Neural cell (in vitro differentiated cells): ENCODE measurements around the gene ZNF516. TPM values are rescaled to one million over a fixed set of nuclear protein-coding genes. Genes with fewer than 3 reads are reported as not detected.

Source experiments
- H2AFZ ChIP-seq: fragments of 200-600, 300-800 bp; sonication (generic), shearing (Covaris generic); 2 replicates; pipeline ENCODE4 v1.6.0; 2014; ENCODE audit warnings: low read depth, mild to moderate bottlenecking, antibody characterized with exemption, low read length, moderate library complexity
- H3F3A ChIP-seq: fragments of 200-600 bp; shearing (Covaris generic); 2 replicates; pipeline ENCODE4 v1.6.1; 2016; ENCODE audit warnings: mild to moderate bottlenecking, moderate library complexity, mixed read lengths, antibody characterized with exemption, low read length; ENCODE audit not compliant: insufficient read depth, poor library complexity, severe bottlenecking
- H3K27ac ChIP-seq: fragments of 200-600, 300-800 bp; sonication (generic), shearing (Covaris generic); 2 replicates; pipeline ENCODE4 v1.5.1; 2014; ENCODE audit warnings: mild to moderate bottlenecking, low read length, moderate library complexity
- H3K27me3 ChIP-seq: fragments of 300-800, 200-600 bp; sonication (generic), shearing (Covaris generic); 2 replicates; pipeline ENCODE4 v1.6.0; 2014; ENCODE audit warnings: mild to moderate bottlenecking, low read depth, low read length, moderate library complexity; ENCODE audit not compliant: insufficient read depth
- H3K36me3 ChIP-seq: fragments of 300-800, 200-600 bp; sonication (generic), shearing (Covaris generic); 2 replicates; pipeline ENCODE4 v1.5.1; 2014; ENCODE audit warnings: mild to moderate bottlenecking, antibody characterized with exemption, low read length, moderate library complexity; ENCODE audit not compliant: insufficient read depth
- H3K4me2 ChIP-seq: fragments of 300-800, 200-600 bp; sonication (generic), shearing (Covaris generic); 2 replicates; pipeline ENCODE4 v1.6.0; 2014; ENCODE audit warnings: mild to moderate bottlenecking, low read length
- H3K4me3 ChIP-seq: fragments of 300-800, 200-600 bp; sonication (generic), shearing (Covaris generic); 2 replicates; pipeline ENCODE4 v1.5.1; 2014; ENCODE audit warnings: mild to moderate bottlenecking, low read length, moderate library complexity
- H3K79me2 ChIP-seq: fragments of 200-600 bp; shearing (Covaris generic); replicated peaks from 2 replicates; pipeline ENCODE4 v1.6.0; 2014; ENCODE audit warnings: mild to moderate bottlenecking, low read length, moderate library complexity; ENCODE audit not compliant: insufficient read depth
- H3K9ac ChIP-seq: fragments of 300-800, 200-600 bp; sonication (generic), shearing (Covaris generic); 2 replicates; pipeline ENCODE4 v1.6.1; 2016; ENCODE audit warnings: mild to moderate bottlenecking, low read length, mixed read lengths
- H3K9me2 ChIP-seq: fragments of 200-600 bp; shearing (Covaris generic); 2 replicates; pipeline ENCODE4 v1.6.1; 2016; ENCODE audit warnings: mild to moderate bottlenecking, low read length, mixed read lengths; ENCODE audit not compliant: insufficient read depth
- H3K9me3 ChIP-seq: fragments of 200-600, 300-800 bp; sonication (generic), shearing (Covaris generic); 2 replicates; pipeline ENCODE4 v1.6.1; 2016; ENCODE audit warnings: mild to moderate bottlenecking, mixed run types, low read length, moderate library complexity, mixed read lengths
- H4K20me1 ChIP-seq: fragments of 200-600 bp; shearing (Covaris generic); 2 replicates; pipeline ENCODE4 v1.6.1; 2016; ENCODE audit warnings: mild to moderate bottlenecking, mixed run types; ENCODE audit not compliant: insufficient read depth
- EP300 ChIP-seq: fragments of 450-650 bp; conservative IDR thresholded peaks from 2 replicates; pipeline ENCODE4 v1.6.1; 2014; ENCODE audit warnings: antibody characterized with exemption, mild to moderate bottlenecking, moderate library complexity; ENCODE audit not compliant: poor library complexity, severe bottlenecking
- EZH2 ChIP-seq: fragments of 200-600, 300-800 bp; shearing (Covaris generic), sonication (generic); IDR thresholded peaks from 2 replicates; pipeline ENCODE4 v1.6.1; 2014; ENCODE audit warnings: antibody characterized with exemption, low read length, borderline replicate concordance, mild to moderate bottlenecking; ENCODE audit not compliant: insufficient read depth, poor library complexity, severe bottlenecking
- MXI1 ChIP-seq: fragments of 450-650 bp; conservative IDR thresholded peaks from 2 replicates; pipeline ENCODE4 v1.6.1; 2014; ENCODE audit warnings: antibody characterized with exemption, mild to moderate bottlenecking; ENCODE audit not compliant: poor library complexity, severe bottlenecking
- POLR2AphosphoS5 ChIP-seq: IDR thresholded peaks from 2 replicates; pipeline ENCODE4 v1.6.1; 2012
- RAD21 ChIP-seq: fragments of 450-650 bp; conservative IDR thresholded peaks from 2 replicates; pipeline ENCODE4 v1.6.1; 2014; ENCODE audit warnings: antibody characterized with exemption, mild to moderate bottlenecking, moderate library complexity
- SMC3 ChIP-seq: fragments of 450-650 bp; conservative IDR thresholded peaks from 2 replicates; pipeline ENCODE4 v1.6.1; 2014; ENCODE audit warnings: antibody characterized with exemption, mild to moderate bottlenecking, moderate library complexity; ENCODE audit not compliant: poor library complexity
- TAF1 ChIP-seq: IDR thresholded peaks from 2 replicates; pipeline ENCODE4 v1.6.1; 2012; ENCODE audit warnings: low read depth
- polyA plus RNA-seq: library from polyadenylated mRNA; depleted of rRNA; stranded (reverse); fragments of >200 nt; gene quantifications from 2 replicates; pipeline ENCODE4 v1.2.3, GENCODE V29; 2014
- TF ChIP-seq, protein P1 (sequence below): IDR thresholded peaks from 2 replicates; pipeline ENCODE4 v1.6.1; 2012; ENCODE audit warnings: borderline replicate concordance
- TF ChIP-seq, protein P2 (sequence below): fragments of 450-650 bp; IDR thresholded peaks from 2 replicates; pipeline ENCODE4 v1.5.1; 2014; ENCODE audit warnings: antibody characterized with exemption, mild to moderate bottlenecking, moderate library complexity; ENCODE audit not compliant: poor library complexity, severe bottlenecking

The ZNF516 gene
- polyA plus RNA-seq, 1 donor from 2014 or later: 11.5 TPM

DNA sequence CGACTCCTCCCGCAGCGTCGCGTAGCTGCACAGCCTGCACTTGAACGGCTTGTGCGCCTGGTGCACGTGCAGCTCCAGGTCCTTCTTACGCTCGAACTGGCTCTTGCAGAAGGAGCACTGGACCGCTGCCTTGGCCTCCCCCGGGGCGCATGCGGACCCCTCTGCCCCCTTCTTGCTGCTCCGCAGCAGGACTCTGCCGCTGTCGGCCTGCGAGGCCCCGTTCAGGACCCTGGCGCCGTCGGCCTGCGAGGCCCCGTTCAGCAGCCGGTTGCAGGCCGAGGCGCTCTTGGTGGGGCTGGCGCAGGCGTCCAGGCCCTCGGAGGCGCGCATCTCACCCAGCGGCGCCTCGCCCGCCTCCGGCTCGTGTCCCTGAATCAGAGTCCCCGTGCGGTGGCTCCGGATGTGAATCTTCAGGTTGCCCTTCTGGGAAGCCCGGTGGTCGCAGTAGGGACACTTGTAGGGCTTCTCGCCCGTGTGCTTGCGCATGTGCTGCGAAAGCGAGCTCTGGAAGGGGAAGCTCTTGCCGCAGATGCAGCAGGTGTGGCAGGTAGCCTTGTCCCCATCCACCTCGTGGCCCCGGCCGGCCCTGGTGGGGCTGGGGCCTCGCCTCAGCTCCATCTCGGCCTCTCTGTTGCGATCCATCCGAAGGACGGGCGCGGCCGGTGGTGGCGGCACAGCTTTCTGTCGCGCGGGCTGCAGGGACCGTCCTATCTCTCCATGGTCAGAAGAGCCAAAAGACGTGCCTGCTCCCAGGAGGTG, 52.5 kb downstream of the ZNF516 start:
- TF ChIP-seq, protein P1, sequence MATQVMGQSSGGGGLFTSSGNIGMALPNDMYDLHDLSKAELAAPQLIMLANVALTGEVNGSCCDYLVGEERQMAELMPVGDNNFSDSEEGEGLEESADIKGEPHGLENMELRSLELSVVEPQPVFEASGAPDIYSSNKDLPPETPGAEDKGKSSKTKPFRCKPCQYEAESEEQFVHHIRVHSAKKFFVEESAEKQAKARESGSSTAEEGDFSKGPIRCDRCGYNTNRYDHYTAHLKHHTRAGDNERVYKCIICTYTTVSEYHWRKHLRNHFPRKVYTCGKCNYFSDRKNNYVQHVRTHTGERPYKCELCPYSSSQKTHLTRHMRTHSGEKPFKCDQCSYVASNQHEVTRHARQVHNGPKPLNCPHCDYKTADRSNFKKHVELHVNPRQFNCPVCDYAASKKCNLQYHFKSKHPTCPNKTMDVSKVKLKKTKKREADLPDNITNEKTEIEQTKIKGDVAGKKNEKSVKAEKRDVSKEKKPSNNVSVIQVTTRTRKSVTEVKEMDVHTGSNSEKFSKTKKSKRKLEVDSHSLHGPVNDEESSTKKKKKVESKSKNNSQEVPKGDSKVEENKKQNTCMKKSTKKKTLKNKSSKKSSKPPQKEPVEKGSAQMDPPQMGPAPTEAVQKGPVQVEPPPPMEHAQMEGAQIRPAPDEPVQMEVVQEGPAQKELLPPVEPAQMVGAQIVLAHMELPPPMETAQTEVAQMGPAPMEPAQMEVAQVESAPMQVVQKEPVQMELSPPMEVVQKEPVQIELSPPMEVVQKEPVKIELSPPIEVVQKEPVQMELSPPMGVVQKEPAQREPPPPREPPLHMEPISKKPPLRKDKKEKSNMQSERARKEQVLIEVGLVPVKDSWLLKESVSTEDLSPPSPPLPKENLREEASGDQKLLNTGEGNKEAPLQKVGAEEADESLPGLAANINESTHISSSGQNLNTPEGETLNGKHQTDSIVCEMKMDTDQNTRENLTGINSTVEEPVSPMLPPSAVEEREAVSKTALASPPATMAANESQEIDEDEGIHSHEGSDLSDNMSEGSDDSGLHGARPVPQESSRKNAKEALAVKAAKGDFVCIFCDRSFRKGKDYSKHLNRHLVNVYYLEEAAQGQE: no peak
- no peak for TF ChIP-seq POLR2AphosphoS5
- TF ChIP-seq EP300: no peak
- TF ChIP-seq RAD21: no peak
- no peak for TF ChIP-seq SMC3
- TF ChIP-seq, protein P2, sequence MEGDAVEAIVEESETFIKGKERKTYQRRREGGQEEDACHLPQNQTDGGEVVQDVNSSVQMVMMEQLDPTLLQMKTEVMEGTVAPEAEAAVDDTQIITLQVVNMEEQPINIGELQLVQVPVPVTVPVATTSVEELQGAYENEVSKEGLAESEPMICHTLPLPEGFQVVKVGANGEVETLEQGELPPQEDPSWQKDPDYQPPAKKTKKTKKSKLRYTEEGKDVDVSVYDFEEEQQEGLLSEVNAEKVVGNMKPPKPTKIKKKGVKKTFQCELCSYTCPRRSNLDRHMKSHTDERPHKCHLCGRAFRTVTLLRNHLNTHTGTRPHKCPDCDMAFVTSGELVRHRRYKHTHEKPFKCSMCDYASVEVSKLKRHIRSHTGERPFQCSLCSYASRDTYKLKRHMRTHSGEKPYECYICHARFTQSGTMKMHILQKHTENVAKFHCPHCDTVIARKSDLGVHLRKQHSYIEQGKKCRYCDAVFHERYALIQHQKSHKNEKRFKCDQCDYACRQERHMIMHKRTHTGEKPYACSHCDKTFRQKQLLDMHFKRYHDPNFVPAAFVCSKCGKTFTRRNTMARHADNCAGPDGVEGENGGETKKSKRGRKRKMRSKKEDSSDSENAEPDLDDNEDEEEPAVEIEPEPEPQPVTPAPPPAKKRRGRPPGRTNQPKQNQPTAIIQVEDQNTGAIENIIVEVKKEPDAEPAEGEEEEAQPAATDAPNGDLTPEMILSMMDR: no peak
- TF ChIP-seq EZH2: no peak
- H3K79me2 ChIP-seq: peaks cover 74% of the 10 kb centered on the region

DNA sequence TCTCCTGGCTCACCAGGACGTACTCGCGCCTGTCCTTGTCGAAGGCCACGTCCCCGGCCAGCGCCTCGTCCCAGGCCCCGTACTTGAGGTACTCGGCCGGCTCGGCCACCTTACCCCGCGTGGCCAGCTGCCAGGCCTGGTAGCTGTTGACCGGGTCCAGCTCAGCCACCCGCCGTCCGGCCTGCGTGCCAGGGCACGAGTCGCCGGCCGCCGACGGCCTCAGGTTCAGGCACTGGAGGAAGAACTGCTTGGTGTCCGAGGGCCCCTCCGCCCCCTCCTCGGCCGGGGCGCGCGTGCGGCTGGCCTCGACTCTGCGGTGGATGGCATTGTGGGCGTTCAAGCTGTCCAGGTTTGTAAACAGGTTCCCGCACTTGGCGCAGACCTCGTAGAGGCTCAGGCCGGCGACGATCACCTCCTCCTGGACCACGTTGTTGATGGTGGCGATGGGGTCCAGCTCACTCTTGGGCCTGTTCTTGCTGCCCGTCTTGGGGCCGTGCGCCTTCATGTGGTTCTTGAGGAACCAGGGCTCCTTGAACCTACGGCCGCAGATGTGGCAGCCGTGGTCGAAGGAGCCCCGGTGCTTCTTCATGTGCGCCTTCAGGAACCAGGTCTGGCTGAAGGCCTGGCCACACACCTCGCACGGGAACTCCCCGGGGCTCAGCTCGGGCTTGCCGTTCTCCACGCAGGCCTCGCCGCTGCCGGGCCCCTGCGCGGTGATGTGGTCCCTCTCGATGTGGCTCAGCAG, 53.2 kb downstream of the ZNF516 start:
- Histone ChIP-seq H3K4me3 (no peak overlapping the region), H3K27me3 (no peaks in the 10 kb centered on the region), H3K79me2 (peaks cover 81% of the 10 kb centered on the region), H3K4me2 (no peak overlapping the region), H2AFZ (no peak overlapping the region), H3K9me3 (no peaks in the 10 kb centered on the region), H3K9ac (no peak overlapping the region), H3K9me2 (no peaks in the 10 kb centered on the region), H3F3A (no peaks in the 10 kb centered on the region), H3K27ac (no peak overlapping the region), H3K36me3 (no peaks in the 10 kb centered on the region), H4K20me1 (no peaks in the 10 kb centered on the region)
- TF ChIP-seq MXI1 (no peak), EP300 (no peak), EZH2 (no peak), RAD21 (no peak), TAF1 (no peak), POLR2AphosphoS5 (no peak)
- TF ChIP-seq, protein P1: no peak
- TF ChIP-seq, protein P2: no peak

More for the DNA sequence above, 52.5 kb downstream of the ZNF516 start:
- no peaks in the 10 kb centered on the region for H3K27me3 ChIP-seq
- no peak overlapping the region for H3K9ac ChIP-seq
- no peak overlapping the region for H3K4me2 ChIP-seq
- no peaks in the 10 kb centered on the region for H3K36me3 ChIP-seq
- H3K9me2 ChIP-seq: no peaks in the 10 kb centered on the region
- no peaks in the 10 kb centered on the region for H3K9me3 ChIP-seq
- H3F3A ChIP-seq: no peaks in the 10 kb centered on the region
- H4K20me1 ChIP-seq: no peaks in the 10 kb centered on the region
- H3K27ac ChIP-seq: no peak overlapping the region
- no peak overlapping the region for H3K4me3 ChIP-seq
- H2AFZ ChIP-seq: no peak overlapping the region
